K562 (cell line): Measurements from ENCODE around the gene PRAC1. TPM values are rescaled to one million over a fixed set of nuclear protein-coding genes. Genes with fewer than 3 reads are reported as not detected.
A peak's percentile ranks its signal among the peaks of the same experiment; 100 is the strongest.

Source experiments
- CBX2 ChIP-seq: fragments of 200-600 bp; sonication (generic); IDR thresholded peaks from one replicate; pipeline ENCODE4 v1.6.1; 2012; ENCODE audit warnings: mild to moderate bottlenecking, low read length, inconsistent platforms; ENCODE audit not compliant: insufficient read depth, poor library complexity, severe bottlenecking
- CBX5 ChIP-seq: IDR thresholded peaks from 2 replicates; pipeline ENCODE4 v1.6.1; 2014; ENCODE audit warnings: low read depth, borderline replicate concordance
- FOSL1 ChIP-seq: fragments of 200-800 bp; sonication (Bioruptor generic); conservative IDR thresholded peaks from 2 replicates; pipeline ENCODE4 v1.6.1; 2016; ENCODE audit warnings: missing genetic modification characterization, missing compliant biosample characterization
- FOXA3 ChIP-seq, 2 experiments: fragments of 450-650 bp in 1 of 2; sonication (generic) in 1 of 2; formaldehyde crosslinking; IDR thresholded peaks in 1 of 2; conservative IDR thresholded peaks in 1 of 2; 2 replicates each; pipeline versions ENCODE4 v1.4.0 to v1.8.0; 2020 to 2022; ENCODE audit warnings: mild to moderate bottlenecking in 2 of 2, missing genetic modification reagents in 1 of 2
- MCM5 ChIP-seq: fragments of 450-650 bp; IDR thresholded peaks from 2 replicates; pipeline ENCODE4 v1.6.1; 2016; ENCODE audit warnings: low read depth
- SNAPC5 ChIP-seq: fragments of 250-450 bp; sonication (Bioruptor Pico); IDR thresholded peaks from 2 replicates; pipeline ENCODE4 v1.8.0; 2021; ENCODE audit warnings: moderate library complexity, mild to moderate bottlenecking, inconsistent platforms
- SP2 ChIP-seq: IDR thresholded peaks from 2 replicates; pipeline ENCODE4 v1.6.1; 2011; ENCODE audit warnings: mild to moderate bottlenecking, low read depth, low read length, moderate library complexity; ENCODE audit not compliant: poor library complexity, severe bottlenecking; ENCODE audit errors: extremely low read depth
- TAF9B ChIP-seq: fragments of 450-650 bp; IDR thresholded peaks from 2 replicates; pipeline ENCODE4 v1.6.1; 2018; ENCODE audit warnings: mild to moderate bottlenecking; ENCODE audit not compliant: partially characterized antibody
- ZFP36 ChIP-seq: fragments of 150-350 bp; IDR thresholded peaks from 2 replicates; pipeline ENCODE4 v1.6.1; 2018; ENCODE audit warnings: low read length, low read depth; ENCODE audit not compliant: partially characterized antibody
- ZNF644 ChIP-seq: fragments of 200-800 bp; sonication (Bioruptor generic); IDR thresholded peaks from 2 replicates; pipeline ENCODE4 v1.6.1; 2016; ENCODE audit warnings: low read depth, missing genetic modification characterization, missing compliant biosample characterization
- polyA plus RNA-seq, 8 experiments: library from polyadenylated mRNA; depleted of rRNA in 4 of 8; stranded (reverse) in 5 of 8; unstranded in 3 of 8; fragments of >200 nt; fragmentation: Nextera tagmentation in 2 of 8; fragmentation: Illumina TruSeq in 1 of 8; extraction: Ambion mirVana in 2 of 8; extraction: Trizol in 1 of 8; gene quantifications; 2 replicates each; pipeline versions ENCODE4 v1.2.1 to v1.2.3, GENCODE V29; 2011 to 2014; ENCODE audit warnings: inconsistent platforms in 1 of 8, missing spikeins in 1 of 8
- total RNA-seq, 7 experiments: library from RNA; depleted of rRNA in 6 of 7; stranded (reverse); fragments of >200 nt in 6 of 7; fragmentation: Illumina TruSeq in 2 of 7; extraction: Trizol in 2 of 7; gene quantifications; 2 replicates each; pipeline versions ENCODE4 v1.2.1 to v1.2.3, GENCODE V29; 2011 to 2021; ENCODE audit warnings: low replicate concordance in 1 of 7
- TF ChIP-seq, protein P1 (sequence below): IDR thresholded peaks from 2 replicates; pipeline ENCODE4 v1.6.1; 2011; ENCODE audit not compliant: insufficient read length; ENCODE audit errors: extremely low read depth
- TF ChIP-seq, protein P2 (sequence below): fragments of 450-650 bp; IDR thresholded peaks from 2 replicates; pipeline ENCODE4 v1.6.1; 2016; ENCODE audit warnings: mild to moderate bottlenecking

PRAC1 gene
- total and polyA plus RNA-seq, 9 of the 15 experiments (the other 6 are each of a cell fraction or from before 2014, with no cell fraction given) = not detected

- TF ChIP-seq, protein P1, sequence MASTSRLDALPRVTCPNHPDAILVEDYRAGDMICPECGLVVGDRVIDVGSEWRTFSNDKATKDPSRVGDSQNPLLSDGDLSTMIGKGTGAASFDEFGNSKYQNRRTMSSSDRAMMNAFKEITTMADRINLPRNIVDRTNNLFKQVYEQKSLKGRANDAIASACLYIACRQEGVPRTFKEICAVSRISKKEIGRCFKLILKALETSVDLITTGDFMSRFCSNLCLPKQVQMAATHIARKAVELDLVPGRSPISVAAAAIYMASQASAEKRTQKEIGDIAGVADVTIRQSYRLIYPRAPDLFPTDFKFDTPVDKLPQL = no peak
- TF ChIP-seq SP2 = no peak
- TF ChIP-seq FOSL1 = no peak
- TF ChIP-seq, protein P2, sequence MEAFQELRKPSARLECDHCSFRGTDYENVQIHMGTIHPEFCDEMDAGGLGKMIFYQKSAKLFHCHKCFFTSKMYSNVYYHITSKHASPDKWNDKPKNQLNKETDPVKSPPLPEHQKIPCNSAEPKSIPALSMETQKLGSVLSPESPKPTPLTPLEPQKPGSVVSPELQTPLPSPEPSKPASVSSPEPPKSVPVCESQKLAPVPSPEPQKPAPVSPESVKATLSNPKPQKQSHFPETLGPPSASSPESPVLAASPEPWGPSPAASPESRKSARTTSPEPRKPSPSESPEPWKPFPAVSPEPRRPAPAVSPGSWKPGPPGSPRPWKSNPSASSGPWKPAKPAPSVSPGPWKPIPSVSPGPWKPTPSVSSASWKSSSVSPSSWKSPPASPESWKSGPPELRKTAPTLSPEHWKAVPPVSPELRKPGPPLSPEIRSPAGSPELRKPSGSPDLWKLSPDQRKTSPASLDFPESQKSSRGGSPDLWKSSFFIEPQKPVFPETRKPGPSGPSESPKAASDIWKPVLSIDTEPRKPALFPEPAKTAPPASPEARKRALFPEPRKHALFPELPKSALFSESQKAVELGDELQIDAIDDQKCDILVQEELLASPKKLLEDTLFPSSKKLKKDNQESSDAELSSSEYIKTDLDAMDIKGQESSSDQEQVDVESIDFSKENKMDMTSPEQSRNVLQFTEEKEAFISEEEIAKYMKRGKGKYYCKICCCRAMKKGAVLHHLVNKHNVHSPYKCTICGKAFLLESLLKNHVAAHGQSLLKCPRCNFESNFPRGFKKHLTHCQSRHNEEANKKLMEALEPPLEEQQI = no peak
- peak; percentile 15 for TF ChIP-seq ZFP36
- TF ChIP-seq CBX5 = no peak
- no peak for TF ChIP-seq ZNF644 (tag)
- no peak for TF ChIP-seq FOXA3 (CRISPR knock-in tag; conservative IDR thresholded peaks at IDR 0.05 in 1 of 2, IDR thresholded peaks at IDR 0.05 in 1 of 2)
- no peak for TF ChIP-seq TAF9B
- no peak for TF ChIP-seq SNAPC5 (CRISPR knock-in tag)
- peak; percentile 66 for TF ChIP-seq CBX2
- TF ChIP-seq MCM5 = no peak
Measured at GRCh38 chr17:48726114-48726915, 4.0 kb upstream of the PRAC1 start (continued).
